GM12878 (cell line): ENCODE measurements around the gene ACADVL. TPM values are rescaled to one million over a fixed set of nuclear protein-coding genes. Genes with fewer than 3 reads are reported as not detected.

Experiments
- CBX3 ChIP-seq: fragments of 200-600 bp; sonication (generic); IDR thresholded peaks from 2 replicates; pipeline ENCODE4 v1.6.1; 2016; ENCODE audit warnings: low read depth, borderline replicate concordance
- CBX5 ChIP-seq: sonication (generic); IDR thresholded peaks from 2 replicates; pipeline ENCODE4 v1.6.1; 2016; ENCODE audit warnings: low read depth, moderate library complexity, mild to moderate bottlenecking, inconsistent platforms
- ETV6 ChIP-seq, 2 experiments: fragments of 450-650 bp in 1 of 2; IDR thresholded peaks in 1 of 2; conservative IDR thresholded peaks in 1 of 2; 2 replicates each; pipeline ENCODE4 v1.6.1; 2014; ENCODE audit warnings: antibody characterized with exemption in 1 of 2, borderline replicate concordance in 1 of 2, low read depth in 1 of 2, mild to moderate bottlenecking in 1 of 2, moderate library complexity in 1 of 2
- EZH2 ChIP-seq: IDR thresholded peaks from 2 replicates; pipeline ENCODE4 v1.6.1; 2012; ENCODE audit warnings: low read depth, mild to moderate bottlenecking, control low read depth, inconsistent platforms, low read length, borderline replicate concordance; ENCODE audit not compliant: control insufficient read depth
- FOXK2 ChIP-seq: fragments of 450-650 bp; IDR thresholded peaks from 2 replicates; pipeline ENCODE4 v1.6.1; 2017; ENCODE audit warnings: mild to moderate bottlenecking, moderate library complexity
- HDGF ChIP-seq: fragments of 450-650 bp; IDR thresholded peaks from 2 replicates; pipeline ENCODE4 v1.6.1; 2016; ENCODE audit warnings: antibody characterized with exemption
- IRF4 ChIP-seq: IDR thresholded peaks from 2 replicates; pipeline ENCODE4 v1.6.1; 2011; ENCODE audit warnings: low read depth, low read length
- KAT2A ChIP-seq: conservative IDR thresholded peaks from 2 replicates; pipeline ENCODE4 v1.6.1; 2011; ENCODE audit warnings: low read depth, low read length; ENCODE audit not compliant: control insufficient read depth
- PAX8 ChIP-seq: fragments of 450-650 bp; IDR thresholded peaks from 2 replicates; pipeline ENCODE4 v1.6.1; 2017; ENCODE audit warnings: mild to moderate bottlenecking, moderate library complexity
- RAD21 ChIP-seq: IDR thresholded peaks from 2 replicates; pipeline ENCODE4 v1.6.1; 2011; ENCODE audit warnings: mild to moderate bottlenecking, low read depth, low read length, moderate library complexity; ENCODE audit not compliant: insufficient read depth
- RCOR1 ChIP-seq: conservative IDR thresholded peaks from 2 replicates; pipeline ENCODE4 v1.6.1; 2012; ENCODE audit warnings: low read depth, low read length, improper control_type of control experiment
- TAF1 ChIP-seq: IDR thresholded peaks from 2 replicates; pipeline ENCODE4 v1.6.1; 2011; ENCODE audit warnings: mild to moderate bottlenecking, low read depth, low read length, borderline replicate concordance
- polyA plus RNA-seq, 11 experiments: library from polyadenylated mRNA; depleted of rRNA in 4 of 11; unstranded in 6 of 11; stranded (reverse) in 5 of 11; fragments of >200 nt; fragmentation: Nextera tagmentation in 4 of 11; fragmentation: Illumina TruSeq in 1 of 11; extraction: Ambion mirVana in 4 of 11; extraction: Trizol in 1 of 11; gene quantifications; 1 replicate in 1 of 11; 2 replicates in 10 of 11; pipeline versions ENCODE4 v1.2.1 to v1.2.3, GENCODE V29; 2011 to 2016; ENCODE audit warnings: inconsistent platforms in 2 of 11, missing spikeins in 2 of 11, low read depth in 1 of 11
- total RNA-seq, 4 experiments: library from RNA; depleted of rRNA in 3 of 4; stranded (reverse); fragments of >200 nt in 3 of 4; fragmentation: Illumina TruSeq in 1 of 4; extraction: Trizol in 1 of 4; gene quantifications; 2 replicates each; pipeline versions ENCODE4 v1.2.1 to v1.2.3, GENCODE V29; 2013 to 2021
- TF ChIP-seq, protein P1 (sequence below): IDR thresholded peaks from 2 replicates; pipeline ENCODE4 v1.6.1; 2011; ENCODE audit warnings: low read depth, low read length, improper control_type of control experiment, borderline replicate concordance
- TF ChIP-seq, protein P2 (sequence below): fragments of 150-350 bp; IDR thresholded peaks from 2 replicates; pipeline ENCODE4 v1.6.1; 2016; ENCODE audit warnings: low read depth, low read length
- TF ChIP-seq, protein P3 (sequence below): fragments of 450-650 bp; IDR thresholded peaks from 2 replicates; pipeline ENCODE4 v1.6.1; 2018; ENCODE audit warnings: borderline replicate concordance, mild to moderate bottlenecking; ENCODE audit not compliant: partially characterized antibody
- TF ChIP-seq, protein P4 (sequence below): fragments of 450-650 bp; IDR thresholded peaks from 2 replicates; pipeline ENCODE4 v1.6.1; 2018; ENCODE audit warnings: mild to moderate bottlenecking, low read depth, moderate library complexity; ENCODE audit not compliant: partially characterized antibody
- TF ChIP-seq, protein P5 (sequence below): fragments of 450-650 bp; IDR thresholded peaks from 2 replicates; pipeline ENCODE4 v1.6.1; 2017; ENCODE audit warnings: borderline replicate concordance

Gene ACADVL
- total and polyA plus RNA-seq, 10 of the 15 experiments (the other 5 are each of a cell fraction or from before 2014, with no cell fraction given), result 25.4 to 232 (median 180) TPM

DNA sequence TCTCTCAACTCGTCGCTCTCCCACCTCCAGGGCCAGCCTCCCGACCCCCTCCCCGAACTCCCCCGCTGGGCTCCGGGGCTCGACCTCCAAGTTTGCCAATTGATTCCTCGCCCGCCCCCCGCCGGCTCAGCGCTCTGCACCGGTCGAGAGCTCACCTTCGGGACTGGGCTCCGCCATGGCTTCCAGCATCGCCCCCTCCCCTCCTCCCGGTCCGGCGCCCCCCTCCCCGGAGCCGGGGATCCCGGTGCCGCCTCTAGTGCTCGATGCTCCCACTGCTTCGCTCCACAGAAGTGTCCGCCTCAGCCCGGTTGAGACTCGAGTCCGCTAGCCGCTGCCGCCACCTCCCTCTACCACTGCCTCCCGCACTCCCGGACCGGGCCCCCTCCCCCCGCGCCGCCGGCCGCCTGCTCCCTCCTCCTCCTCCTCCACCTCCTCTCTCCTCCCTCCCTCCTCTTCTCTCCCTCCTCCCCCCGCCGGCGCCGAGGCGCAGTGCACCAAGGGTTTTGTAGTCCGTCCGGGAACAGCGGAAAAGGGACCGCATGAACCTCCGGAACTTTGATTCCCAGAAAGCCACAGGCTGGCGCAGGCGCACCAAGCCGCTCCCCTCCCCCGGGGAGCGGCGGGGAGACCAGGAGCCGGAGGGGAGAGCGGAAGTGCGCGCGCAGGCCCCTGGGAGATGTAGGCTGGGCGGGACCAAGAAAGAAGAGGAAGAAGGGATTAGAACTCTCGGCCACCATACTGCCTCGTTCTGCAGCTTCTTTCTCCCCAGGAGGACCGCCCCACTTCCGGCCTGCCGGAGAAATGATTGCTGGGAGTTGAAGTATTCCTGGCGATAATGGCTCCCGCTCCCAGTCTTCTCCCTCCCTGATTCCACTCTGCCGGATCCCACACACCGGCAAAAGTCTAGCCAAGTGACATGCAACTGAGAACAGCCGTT lies 19.6 kb downstream of the ACADVL start, which contains the start of gene PHF23 (continued):
- TF ChIP-seq, protein P1, sequence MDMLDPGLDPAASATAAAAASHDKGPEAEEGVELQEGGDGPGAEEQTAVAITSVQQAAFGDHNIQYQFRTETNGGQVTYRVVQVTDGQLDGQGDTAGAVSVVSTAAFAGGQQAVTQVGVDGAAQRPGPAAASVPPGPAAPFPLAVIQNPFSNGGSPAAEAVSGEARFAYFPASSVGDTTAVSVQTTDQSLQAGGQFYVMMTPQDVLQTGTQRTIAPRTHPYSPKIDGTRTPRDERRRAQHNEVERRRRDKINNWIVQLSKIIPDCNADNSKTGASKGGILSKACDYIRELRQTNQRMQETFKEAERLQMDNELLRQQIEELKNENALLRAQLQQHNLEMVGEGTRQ, result no peak
- TF ChIP-seq, protein P2, sequence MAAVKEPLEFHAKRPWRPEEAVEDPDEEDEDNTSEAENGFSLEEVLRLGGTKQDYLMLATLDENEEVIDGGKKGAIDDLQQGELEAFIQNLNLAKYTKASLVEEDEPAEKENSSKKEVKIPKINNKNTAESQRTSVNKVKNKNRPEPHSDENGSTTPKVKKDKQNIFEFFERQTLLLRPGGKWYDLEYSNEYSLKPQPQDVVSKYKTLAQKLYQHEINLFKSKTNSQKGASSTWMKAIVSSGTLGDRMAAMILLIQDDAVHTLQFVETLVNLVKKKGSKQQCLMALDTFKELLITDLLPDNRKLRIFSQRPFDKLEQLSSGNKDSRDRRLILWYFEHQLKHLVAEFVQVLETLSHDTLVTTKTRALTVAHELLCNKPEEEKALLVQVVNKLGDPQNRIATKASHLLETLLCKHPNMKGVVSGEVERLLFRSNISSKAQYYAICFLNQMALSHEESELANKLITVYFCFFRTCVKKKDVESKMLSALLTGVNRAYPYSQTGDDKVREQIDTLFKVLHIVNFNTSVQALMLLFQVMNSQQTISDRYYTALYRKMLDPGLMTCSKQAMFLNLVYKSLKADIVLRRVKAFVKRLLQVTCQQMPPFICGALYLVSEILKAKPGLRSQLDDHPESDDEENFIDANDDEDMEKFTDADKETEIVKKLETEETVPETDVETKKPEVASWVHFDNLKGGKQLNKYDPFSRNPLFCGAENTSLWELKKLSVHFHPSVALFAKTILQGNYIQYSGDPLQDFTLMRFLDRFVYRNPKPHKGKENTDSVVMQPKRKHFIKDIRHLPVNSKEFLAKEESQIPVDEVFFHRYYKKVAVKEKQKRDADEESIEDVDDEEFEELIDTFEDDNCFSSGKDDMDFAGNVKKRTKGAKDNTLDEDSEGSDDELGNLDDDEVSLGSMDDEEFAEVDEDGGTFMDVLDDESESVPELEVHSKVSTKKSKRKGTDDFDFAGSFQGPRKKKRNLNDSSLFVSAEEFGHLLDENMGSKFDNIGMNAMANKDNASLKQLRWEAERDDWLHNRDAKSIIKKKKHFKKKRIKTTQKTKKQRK, result no peak
- TF ChIP-seq, protein P3, sequence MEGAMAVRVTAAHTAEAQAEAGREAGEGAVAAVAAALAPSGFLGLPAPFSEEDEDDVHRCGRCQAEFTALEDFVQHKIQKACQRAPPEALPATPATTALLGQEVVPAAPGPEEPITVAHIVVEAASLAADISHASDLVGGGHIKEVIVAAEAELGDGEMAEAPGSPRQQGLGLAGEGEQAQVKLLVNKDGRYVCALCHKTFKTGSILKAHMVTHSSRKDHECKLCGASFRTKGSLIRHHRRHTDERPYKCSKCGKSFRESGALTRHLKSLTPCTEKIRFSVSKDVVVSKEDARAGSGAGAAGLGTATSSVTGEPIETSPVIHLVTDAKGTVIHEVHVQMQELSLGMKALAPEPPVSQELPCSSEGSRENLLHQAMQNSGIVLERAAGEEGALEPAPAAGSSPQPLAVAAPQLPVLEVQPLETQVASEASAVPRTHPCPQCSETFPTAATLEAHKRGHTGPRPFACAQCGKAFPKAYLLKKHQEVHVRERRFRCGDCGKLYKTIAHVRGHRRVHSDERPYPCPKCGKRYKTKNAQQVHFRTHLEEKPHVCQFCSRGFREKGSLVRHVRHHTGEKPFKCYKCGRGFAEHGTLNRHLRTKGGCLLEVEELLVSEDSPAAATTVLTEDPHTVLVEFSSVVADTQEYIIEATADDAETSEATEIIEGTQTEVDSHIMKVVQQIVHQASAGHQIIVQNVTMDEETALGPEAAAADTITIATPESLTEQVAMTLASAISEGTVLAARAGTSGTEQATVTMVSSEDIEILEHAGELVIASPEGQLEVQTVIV, result peak; percentile 82
- TF ChIP-seq ETV6 (conservative IDR thresholded peaks at IDR 0.05 in 1 of 2, IDR thresholded peaks at IDR 0.05 in 1 of 2; ENCODE audit: borderline replicate concordance in 1 of 2, low read depth in 1 of 2), result no peak
- TF ChIP-seq RAD21, result no peak
- no peak for TF ChIP-seq FOXK2
- TF ChIP-seq IRF4, result no peak
- TF ChIP-seq EZH2, result no peak
- TF ChIP-seq KAT2A, result no peak
- no peak for TF ChIP-seq RCOR1
- 0 out of 2 replicates have a peak, but pooled peaks have one; percentile 13 for TF ChIP-seq TAF1
- TF ChIP-seq CBX5, result no peak
- TF ChIP-seq, protein P4, sequence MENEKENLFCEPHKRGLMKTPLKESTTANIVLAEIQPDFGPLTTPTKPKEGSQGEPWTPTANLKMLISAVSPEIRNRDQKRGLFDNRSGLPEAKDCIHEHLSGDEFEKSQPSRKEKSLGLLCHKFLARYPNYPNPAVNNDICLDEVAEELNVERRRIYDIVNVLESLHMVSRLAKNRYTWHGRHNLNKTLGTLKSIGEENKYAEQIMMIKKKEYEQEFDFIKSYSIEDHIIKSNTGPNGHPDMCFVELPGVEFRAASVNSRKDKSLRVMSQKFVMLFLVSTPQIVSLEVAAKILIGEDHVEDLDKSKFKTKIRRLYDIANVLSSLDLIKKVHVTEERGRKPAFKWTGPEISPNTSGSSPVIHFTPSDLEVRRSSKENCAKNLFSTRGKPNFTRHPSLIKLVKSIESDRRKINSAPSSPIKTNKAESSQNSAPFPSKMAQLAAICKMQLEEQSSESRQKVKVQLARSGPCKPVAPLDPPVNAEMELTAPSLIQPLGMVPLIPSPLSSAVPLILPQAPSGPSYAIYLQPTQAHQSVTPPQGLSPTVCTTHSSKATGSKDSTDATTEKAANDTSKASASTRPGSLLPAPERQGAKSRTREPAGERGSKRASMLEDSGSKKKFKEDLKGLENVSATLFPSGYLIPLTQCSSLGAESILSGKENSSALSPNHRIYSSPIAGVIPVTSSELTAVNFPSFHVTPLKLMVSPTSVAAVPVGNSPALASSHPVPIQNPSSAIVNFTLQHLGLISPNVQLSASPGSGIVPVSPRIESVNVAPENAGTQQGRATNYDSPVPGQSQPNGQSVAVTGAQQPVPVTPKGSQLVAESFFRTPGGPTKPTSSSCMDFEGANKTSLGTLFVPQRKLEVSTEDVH, result peak; percentile 55
- TF ChIP-seq HDGF, result peak; percentile 87; the same call in 1 of the 2 replicates
- no peak for TF ChIP-seq CBX3
- TF ChIP-seq, protein P5, sequence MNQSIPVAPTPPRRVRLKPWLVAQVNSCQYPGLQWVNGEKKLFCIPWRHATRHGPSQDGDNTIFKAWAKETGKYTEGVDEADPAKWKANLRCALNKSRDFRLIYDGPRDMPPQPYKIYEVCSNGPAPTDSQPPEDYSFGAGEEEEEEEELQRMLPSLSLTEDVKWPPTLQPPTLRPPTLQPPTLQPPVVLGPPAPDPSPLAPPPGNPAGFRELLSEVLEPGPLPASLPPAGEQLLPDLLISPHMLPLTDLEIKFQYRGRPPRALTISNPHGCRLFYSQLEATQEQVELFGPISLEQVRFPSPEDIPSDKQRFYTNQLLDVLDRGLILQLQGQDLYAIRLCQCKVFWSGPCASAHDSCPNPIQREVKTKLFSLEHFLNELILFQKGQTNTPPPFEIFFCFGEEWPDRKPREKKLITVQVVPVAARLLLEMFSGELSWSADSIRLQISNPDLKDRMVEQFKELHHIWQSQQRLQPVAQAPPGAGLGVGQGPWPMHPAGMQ, result no peak
- no peak for TF ChIP-seq PAX8
